HG03442 (cell line): ENCODE results near the gene TMEM120B.

Experiments used
- ATAC-seq: cut with Tn5 transposase; IDR thresholded peaks from one replicate; pipeline ENCODE4 v1.9.1; 2021; ENCODE audit warnings: mild to moderate bottlenecking, moderate library complexity; ENCODE audit not compliant: unreplicated experiment

Gene TMEM120B

DNA sequence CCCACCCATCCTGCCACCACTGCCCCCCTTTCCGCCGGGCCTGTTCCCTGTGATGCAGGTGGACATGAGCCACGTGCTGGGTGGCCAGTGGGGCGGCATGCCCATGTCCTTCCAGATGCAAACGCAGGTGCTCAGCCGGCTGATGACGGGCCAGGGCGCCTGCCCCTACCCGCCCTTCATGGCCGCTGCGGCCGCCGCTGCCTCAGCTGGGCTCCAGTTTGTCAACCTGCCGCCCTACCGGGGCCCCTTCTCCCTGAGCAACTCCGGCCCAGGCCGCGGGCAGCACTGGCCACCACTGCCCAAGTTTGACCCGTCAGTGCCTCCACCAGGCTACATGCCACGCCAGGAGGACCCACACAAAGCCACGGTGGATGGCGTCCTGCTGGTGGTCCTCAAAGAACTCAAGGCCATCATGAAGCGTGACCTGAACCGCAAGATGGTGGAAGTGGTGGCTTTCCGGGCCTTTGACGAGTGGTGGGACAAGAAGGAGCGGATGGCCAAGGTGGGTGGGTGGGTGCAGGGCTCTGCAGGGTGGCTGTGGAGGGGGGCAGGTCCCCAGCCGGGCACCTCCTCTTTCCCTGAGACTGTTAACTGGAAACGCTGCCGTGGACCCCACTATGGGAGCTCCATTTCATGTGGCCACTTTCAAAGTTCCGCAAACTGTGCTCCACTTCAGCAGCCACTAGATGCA is 102.0 kb downstream of the TMEM120B start:
- ATAC-seq, result no peak

DNA sequence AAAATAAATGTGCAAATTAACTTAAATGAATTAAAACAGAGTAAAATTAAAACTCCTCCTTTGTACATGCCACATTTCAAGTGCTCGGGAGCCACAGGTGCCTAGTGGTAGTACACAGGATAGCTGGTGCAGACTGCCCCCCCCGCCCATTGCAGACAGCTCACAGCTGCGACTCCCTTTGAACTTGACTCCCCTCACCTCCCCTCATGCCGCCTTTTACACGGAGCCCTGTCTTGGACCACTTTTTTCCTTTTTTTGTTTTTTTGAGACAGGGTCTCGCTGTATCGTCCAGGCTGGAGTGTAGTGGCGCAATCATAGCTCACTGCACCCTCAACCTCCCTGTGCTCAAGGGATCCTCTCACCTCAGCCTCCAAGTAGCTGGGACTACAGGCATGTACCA is 102.7 kb downstream of the TMEM120B start:
- ATAC-seq, result no peak

DNA sequence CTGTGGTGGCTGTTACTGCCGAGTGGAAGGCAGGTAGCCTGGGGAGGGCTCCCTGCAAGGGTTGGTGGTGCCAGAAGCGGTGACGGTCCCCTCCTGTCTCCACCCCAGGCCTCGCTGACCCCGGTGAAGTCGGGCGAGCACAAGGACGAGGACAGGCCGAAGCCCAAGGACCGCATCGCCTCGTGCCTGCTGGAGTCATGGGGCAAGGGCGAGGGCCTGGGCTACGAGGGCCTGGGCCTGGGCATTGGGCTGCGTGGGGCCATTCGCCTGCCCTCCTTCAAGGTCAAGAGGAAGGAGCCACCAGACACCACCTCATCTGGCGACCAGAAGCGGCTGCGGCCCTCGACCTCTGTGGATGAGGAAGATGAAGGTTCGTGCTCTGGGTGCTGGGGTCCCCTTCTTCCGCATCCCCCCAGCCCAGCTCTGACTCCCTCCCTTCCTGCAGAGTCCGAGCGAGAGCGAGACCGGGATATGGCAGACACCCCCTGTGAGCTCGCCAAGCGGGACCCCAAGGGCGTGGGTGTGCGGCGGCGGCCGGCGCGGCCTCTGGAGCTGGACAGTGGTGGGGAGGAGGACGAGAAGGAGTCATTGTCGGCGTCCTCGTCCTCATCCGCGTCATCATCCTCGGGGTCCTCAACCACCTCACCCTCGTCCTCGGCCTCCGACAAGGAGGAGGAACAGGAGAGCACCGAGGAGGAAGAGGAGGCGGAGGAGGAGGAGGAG is 104.5 kb downstream of the TMEM120B start:
- no peak for ATAC-seq

DNA sequence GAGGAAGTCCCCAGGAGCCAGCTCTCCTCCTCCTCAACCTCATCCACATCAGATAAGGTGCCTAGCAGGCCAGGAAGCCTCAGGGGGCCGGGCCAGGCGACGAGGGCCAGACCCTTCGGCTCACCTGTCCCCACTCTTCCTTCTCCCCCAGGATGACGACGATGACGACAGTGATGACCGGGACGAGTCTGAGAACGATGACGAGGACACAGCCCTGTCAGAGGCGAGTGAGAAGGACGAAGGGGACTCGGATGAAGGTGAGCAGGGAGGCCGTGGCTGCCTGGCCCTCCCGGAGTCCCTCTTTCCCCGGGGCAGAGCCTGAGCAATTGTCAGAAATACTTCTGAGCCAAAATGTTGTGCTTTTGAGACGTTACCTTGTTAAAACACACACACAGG is 105.1 kb downstream of the TMEM120B start:
- no peak for ATAC-seq

DNA sequence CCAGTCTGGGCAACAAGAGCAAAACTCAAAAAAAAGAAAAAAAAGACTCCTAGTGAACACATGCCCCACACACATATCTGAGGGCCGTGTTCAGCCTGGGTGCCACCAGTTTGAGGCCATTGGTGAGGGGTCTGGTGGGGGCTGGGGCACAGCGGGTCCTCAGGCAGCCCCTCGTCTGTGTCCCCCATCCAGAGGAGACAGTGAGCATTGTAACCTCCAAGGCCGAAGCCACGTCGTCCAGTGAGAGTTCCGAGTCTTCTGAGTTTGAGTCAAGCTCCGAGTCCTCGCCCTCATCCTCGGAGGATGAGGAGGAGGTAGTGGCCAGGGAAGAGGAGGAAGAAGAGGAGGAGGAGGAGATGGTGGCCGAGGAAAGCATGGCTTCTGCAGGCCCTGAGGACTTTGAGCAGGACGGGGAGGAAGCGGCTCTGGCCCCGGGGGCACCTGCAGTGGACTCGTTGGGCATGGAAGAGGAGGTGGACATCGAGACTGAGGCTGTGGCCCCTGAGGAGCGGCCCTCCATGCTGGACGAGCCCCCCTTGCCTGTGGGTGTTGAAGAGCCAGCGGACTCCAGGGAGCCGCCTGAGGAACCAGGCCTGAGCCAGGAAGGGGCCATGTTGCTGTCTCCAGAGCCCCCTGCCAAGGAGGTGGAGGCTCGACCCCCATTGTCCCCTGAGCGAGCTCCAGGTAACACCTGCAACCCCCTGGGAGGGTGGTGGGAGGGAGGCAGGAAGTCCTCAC is 106.8 kb downstream of the TMEM120B start:
- no peak for ATAC-seq

DNA sequence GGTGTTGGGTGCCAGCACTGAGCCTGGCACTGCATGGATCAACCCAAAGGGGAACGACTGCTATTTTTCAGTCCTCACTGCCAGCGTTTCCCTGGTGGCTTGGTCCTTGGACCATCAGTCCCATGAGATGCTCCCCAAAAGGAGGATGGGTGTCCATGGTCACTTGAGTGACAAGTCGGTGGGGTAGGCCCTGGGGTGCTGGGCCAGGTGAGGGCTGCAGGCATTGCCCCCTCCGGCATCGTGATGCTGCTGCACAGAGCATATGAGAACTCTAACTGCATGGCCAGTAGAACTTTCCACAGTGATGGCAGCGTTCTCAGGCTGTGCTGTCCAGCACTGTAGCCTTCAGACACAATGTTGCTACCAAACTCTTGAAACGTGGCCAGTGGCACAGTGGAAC is 107.5 kb downstream of the TMEM120B start:
- ATAC-seq, result no peak

DNA sequence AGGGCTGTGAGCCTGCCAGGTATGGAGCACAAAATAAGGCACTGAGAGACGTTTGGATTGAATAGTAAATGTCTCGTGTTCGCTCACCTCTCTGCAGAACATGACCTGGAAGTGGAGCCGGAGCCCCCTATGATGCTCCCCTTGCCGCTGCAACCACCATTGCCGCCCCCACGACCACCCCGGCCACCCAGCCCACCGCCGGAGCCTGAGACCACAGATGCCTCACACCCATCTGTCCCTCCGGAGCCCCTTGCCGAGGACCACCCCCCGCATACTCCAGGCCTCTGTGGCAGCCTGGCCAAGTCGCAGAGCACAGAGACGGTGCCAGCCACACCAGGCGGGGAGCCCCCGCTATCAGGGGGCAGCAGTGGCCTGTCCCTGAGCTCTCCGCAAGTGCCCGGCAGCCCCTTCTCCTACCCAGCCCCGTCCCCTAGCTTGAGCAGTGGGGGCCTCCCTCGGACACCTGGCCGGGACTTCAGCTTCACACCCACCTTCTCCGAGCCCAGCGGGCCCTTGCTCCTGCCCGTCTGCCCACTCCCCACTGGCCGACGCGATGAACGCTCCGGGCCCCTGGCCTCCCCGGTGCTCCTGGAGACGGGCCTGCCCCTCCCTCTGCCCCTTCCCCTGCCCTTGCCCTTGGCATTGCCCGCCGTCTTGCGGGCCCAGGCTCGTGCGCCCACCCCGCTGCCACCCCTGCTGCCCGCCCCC is 110.0 kb downstream of the TMEM120B start:
- no peak for ATAC-seq

DNA sequence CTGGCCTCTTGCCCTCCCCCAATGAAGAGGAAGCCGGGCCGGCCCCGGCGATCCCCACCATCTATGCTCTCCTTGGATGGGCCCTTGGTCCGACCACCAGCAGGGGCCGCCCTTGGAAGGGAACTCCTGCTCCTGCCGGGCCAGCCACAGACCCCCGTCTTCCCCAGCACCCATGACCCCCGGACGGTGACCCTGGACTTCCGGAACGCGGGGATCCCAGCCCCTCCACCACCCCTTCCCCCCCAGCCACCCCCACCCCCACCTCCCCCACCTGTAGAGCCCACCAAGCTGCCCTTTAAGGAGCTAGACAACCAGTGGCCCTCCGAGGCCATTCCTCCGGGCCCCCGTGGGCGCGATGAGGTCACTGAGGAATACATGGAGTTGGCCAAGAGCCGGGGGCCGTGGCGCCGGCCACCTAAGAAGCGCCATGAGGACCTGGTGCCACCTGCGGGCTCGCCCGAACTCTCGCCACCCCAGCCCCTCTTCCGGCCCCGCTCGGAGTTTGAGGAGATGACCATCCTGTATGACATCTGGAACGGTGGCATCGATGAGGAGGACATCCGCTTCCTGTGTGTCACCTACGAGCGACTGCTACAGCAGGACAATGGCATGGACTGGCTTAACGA is 110.7 kb downstream of the TMEM120B start:
- no peak for ATAC-seq

DNA sequence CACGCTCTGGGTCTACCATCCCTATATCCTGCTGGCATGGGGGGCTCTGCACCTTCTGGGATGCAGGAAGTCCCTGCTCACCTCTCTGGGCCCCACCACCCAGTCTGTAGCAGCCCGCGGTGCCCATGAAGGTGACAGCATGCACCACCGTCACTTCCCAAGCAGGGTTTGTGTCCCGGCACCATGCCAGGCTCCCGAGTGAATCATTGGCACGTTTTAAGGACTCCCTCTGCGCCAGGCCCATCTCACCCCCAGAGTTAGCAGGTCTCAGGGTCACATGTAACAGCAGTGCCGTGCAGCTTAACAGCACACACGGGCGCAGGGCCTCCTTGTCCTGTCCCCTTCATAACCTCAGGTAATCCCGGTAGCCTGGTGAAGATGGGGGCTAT is 111.2 kb downstream of the TMEM120B start:
- no peak for ATAC-seq

DNA sequence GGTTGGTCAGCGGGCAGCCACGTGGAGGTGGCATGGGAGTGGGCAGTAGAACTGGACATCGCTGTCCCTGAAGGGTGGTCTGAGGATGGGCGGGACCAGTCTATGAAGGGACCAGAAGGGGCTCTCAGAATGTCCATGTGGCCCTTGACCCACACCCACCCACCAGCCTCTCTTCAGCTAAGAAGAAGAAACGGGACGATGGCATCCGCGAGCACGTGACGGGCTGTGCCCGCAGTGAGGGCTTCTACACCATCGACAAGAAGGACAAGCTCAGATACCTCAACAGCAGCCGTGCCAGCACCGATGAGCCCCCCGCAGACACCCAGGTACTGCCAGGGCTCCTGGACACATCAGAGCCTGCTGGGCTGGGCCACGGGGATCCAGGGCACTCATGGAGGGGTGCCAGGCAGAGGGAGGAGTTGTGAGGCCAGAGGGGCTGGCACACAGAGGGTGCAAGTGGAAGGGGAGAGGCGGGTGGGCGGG is 112.5 kb downstream of the TMEM120B start:
- no peak for ATAC-seq

DNA sequence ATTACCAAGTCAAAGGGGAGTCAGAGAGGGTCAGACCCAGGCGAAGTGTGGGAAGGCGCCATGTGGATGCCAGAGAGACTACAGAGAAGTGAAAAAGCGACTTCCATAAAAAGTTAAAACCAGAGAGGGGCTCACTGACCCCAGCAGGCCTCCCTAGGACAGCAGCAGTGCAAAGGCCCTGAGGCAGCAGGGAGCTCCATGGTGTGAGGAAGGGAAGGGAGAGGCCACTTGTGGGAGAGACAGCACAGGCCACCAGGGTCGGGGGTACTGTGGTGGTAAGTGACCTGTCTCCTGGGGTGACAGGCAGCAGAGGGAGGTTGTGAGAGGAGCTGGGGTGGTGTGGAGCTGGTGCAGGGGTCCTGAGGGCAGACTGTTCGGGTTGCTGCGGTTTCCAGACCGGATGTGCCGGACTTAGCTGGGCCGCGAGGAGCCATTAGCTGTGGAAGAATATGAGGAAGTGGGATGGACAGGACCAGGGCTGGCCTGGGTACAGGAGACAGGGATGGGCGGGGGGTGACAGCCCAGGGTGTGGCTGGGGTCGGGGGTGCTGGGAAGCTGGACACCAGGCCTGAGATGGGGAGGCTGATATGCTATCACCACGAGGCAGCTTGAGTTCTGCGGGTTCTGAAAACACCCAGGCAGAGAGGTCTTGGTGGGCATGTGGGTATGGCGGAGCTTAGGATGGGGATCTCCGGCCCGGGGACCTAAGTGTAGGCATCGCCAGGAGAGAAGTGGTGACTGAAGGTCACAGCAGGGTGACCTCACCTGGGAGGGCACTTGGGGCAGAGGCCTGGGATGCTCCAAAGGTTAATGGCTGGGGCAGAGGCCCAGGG is 114.0 kb downstream of the TMEM120B start:
- ATAC-seq, result no peak

DNA sequence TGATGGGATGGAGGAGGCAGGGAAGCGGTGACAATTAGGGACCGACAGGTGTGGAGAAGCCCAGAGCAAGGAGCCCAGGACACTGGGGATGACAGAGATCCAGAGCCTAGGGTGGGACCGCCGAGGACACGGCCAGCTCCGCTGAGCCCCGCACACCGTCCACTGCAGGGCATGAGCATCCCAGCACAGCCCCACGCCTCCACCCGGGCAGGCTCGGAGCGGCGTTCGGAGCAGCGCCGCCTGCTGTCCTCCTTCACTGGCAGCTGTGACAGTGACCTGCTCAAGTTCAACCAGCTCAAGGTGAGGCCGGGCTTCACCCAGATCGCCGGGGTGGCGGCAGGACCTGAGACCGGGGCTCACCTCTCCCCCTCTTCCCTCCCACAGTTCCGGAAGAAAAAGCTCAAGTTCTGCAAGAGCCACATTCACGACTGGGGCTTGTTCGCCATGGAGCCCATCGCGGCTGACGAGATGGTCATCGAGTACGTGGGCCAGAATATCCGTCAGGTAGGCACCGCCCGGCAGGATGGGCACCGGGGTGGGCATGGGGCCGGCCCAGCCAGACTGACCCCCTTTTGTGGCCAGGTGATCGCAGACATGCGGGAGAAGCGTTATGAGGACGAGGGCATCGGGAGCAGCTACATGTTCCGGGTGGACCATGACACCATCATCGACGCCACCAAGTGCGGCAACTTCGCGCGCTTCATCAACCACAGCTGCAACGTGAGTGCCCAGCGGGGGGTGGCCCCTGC is 115.0 kb downstream of the TMEM120B start:
- ATAC-seq, result no peak

DNA sequence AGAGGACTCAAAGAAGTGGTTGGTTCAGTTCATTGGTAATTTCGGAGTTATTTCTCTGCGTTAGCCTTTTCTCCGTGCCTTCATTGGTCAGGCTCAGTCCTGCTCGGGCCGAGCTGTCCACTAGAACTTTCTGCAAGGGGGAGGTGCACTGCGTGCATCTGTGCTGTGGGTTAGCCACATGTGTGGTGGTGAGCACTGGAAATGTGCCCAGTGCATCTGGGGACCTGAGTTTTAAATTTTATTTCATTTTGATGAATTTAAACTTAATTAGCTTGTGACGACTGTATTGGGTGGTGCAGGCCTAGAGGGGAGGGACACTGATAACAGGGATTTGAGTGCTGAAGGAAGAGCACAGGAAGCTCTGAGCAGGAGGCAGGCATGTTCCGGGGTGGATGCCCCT is 115.8 kb downstream of the TMEM120B start:
- no peak for ATAC-seq

DNA sequence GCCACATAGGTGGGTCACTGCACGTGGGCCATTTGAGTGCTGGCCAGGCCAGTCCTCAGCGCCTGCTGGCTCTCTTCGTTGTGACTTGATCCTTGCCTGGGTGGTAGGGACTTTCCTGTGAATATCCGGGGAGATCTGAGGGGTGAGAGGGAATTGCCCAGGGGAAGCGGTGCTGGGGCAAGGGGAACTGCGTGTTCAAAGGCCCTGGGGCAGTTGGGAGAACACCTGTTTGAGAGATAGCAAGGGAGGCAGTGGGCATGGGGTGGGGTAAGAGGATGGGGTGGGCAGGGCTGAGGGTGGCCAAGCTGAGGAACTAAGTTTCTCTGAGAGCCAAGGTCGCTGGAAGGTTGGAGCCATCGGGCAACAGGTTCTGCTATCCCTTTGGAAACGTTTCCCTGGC is 116.3 kb downstream of the TMEM120B start:
- no peak for ATAC-seq

DNA sequence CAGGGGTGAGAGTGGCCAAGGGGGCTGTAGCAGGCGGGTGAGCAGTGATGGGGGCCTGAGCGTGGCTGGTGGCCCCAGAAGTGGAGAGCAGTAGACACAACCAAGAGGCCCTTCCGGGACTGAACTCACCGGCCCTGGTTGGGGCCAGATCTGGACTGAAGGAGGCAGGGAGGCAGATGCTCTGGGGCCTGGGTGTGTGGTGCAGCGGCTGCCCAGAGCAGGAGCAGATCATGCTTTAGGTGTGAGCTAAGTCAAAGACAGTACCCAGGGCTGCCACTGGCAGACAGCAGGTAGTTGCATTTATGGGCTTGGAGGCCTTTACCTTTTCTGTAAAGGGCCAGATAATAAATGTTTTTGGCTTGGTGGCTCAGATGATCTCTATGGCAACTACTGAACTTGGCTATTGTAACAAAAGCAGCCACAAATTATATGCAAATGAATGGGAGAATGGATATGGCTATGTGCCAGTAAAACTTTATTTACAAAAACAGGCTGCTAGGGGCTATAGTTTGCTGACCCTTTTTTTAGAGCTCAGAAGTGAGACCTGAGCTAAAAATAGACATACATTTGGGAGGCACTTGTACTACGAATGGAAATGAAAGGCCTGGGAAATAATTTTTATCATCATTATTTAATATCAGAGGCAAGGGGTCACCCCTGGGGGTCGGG is 116.8 kb downstream of the TMEM120B start:
- no peak for ATAC-seq

DNA sequence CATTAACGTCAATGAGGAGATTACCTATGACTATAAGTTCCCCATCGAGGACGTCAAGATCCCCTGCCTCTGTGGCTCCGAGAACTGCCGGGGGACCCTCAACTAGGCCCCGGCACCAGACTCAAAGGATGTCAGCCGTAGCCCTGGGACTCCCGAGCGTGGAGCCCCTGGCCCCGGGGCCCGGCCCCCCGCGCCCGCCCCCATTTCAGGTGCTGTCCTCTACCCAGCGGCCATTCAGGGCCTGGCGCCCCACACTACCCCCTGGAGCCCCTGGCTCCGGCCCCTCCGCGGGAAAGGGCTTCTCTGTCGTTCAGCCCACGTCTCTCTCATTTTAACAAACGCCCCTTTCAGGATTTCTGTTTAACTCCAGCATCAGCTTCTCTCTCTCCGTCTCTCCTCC is 117.6 kb downstream of the TMEM120B start:
- no peak for ATAC-seq

DNA sequence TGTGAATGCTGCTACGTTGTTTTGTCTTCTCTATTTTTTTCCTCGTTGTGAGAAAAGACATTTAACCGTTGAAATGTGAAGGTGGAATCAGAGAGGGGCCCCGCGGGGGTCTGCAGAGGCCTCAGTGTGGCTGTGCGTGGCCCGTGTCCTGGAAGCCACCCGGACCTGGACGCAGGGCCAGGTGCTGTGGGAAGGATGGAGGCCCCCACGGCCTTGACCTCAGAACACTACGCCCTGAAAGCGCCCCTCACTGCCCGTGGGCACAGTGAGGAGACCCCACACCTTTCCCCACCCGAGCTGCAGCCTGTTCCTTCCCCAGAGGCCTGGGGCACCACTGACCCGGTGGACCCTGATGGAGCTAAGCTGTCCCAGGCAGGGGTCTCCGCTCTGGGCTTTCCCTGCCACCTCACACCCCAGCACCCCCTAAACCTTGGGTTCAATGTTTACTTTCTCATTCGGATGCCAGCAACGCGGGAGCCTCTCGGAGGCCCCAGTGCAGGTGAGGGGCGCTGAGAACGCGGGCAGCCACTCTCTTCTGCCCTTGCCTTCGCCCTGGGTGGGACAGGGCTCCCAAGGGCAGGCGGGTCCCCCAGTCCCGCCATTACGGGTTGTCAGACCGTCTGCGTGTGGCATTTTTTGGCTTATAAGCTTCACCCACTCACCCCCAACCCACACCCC is 118.2 kb downstream of the TMEM120B start:
- ATAC-seq, result no peak
